AG04449 (cell line): ENCODE results near the gene ZBTB7C.

Experiments
- CTCF ChIA-PET: fragments of 350-600 bp; formaldehyde crosslinking; extraction: SDS; loops from one replicate; lab custom pipeline; 2021; ENCODE audit warnings: antibody characterized with exemption; lab: Yijun Ruan, JAX
- POLR2A ChIA-PET: fragments of 400-600, 350-600 bp; formaldehyde crosslinking; extraction: SDS; loops from one replicate; lab custom pipeline; 2020; ENCODE audit warnings: antibody characterized with exemption, inconsistent platforms; lab: Yijun Ruan, JAX
- DNase-seq: peaks from one replicate; pipeline ENCODE4 v3.0.0-alpha.2; 2010; ENCODE audit warnings: low read depth, low spot score
- H3K4me3 ChIP-seq: 2 replicates; pipeline ENCODE4 v1.5.1; 2011; ENCODE audit warnings: low read depth, mild to moderate bottlenecking, control low read depth, low read length
- TF ChIP-seq, protein P1 (sequence below): IDR thresholded peaks from one replicate; pipeline ENCODE4 v1.5.1; 2011; ENCODE audit warnings: mild to moderate bottlenecking, moderate library complexity, low read length, control low read depth, inconsistent platforms; ENCODE audit not compliant: insufficient read depth; ENCODE audit errors: missing control alignments

The ZBTB7C gene

DNA sequence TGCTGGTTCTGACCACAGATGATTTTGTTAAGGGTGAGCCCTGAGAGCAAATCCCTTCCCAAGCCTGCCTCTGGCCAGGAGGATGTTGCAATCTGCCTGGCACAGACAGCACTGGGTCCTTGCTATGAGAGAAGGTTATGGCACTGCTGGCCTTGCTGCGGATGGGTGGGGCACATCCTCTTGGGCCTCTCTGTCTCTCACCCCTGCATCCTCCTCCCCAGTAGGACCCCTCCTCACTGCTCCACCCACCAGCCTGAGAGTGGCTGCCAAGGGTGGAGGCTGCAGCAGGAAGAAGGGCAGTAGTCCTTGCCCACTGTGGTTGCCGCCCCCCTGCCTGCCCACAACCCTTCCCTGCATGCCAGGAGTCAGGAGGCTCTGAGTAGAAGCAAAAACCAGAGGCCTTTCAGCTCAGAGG, 180.9 kb downstream of the ZBTB7C start:
- CTCF ChIA-PET = interaction anchor here (1.1 to 4.3 kb wide), 2 partner anchors 208 to 218 kb away, joined by 3 to 78 read pairs; no protein-coding TSS in a partner anchor
- no peak for DNase-seq
- POLR2A ChIA-PET = no interaction called here
- TF ChIP-seq, protein P1, sequence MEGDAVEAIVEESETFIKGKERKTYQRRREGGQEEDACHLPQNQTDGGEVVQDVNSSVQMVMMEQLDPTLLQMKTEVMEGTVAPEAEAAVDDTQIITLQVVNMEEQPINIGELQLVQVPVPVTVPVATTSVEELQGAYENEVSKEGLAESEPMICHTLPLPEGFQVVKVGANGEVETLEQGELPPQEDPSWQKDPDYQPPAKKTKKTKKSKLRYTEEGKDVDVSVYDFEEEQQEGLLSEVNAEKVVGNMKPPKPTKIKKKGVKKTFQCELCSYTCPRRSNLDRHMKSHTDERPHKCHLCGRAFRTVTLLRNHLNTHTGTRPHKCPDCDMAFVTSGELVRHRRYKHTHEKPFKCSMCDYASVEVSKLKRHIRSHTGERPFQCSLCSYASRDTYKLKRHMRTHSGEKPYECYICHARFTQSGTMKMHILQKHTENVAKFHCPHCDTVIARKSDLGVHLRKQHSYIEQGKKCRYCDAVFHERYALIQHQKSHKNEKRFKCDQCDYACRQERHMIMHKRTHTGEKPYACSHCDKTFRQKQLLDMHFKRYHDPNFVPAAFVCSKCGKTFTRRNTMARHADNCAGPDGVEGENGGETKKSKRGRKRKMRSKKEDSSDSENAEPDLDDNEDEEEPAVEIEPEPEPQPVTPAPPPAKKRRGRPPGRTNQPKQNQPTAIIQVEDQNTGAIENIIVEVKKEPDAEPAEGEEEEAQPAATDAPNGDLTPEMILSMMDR = no peak
- no peak overlapping the region for H3K4me3 ChIP-seq

GRCh38 chr18:48227206-48227605, 182.0 kb downstream of the ZBTB7C start:
- DNase-seq = no peak

GRCh38 chr18:48226401-48226800, 182.8 kb downstream of the ZBTB7C start:
- POLR2A ChIA-PET = no interaction called here
- CTCF ChIA-PET = interaction anchor here (1.1 kb wide), 1 partner anchor 220 kb away, joined by 4 read pairs; no protein-coding TSS in a partner anchor
- no peak for DNase-seq
- TF ChIP-seq, protein P1 = no peak
- H3K4me3 ChIP-seq = no peak overlapping the region

More at GRCh38 chr18:48227206-48227605, 182.0 kb downstream of the ZBTB7C start:
- ChIA-PET POLR2A (no interaction called here), CTCF (interaction anchor here (1.1 kb wide), 1 partner anchor 219 kb away, joined by 4 read pairs; no protein-coding TSS in a partner anchor)
- TF ChIP-seq, protein P1 = no peak
- no peak overlapping the region for H3K4me3 ChIP-seq

- TF ChIP-seq, protein P1 = no peak
- ChIA-PET CTCF (interaction anchor here (2.2 kb wide), 1 partner anchor 223 kb away, joined by 7 read pairs; no protein-coding TSS in a partner anchor), POLR2A (no interaction called here)
- no peak overlapping the region for H3K4me3 ChIP-seq
- DNase-seq = no peak
Measured at GRCh38 chr18:48222118-48222517, 187.1 kb downstream of the ZBTB7C start.

- no peak for DNase-seq
- POLR2A ChIA-PET = no interaction called here
- CTCF ChIA-PET = no interaction called here
Measured at GRCh38 chr18:48219810-48220499, 189.2 kb downstream of the ZBTB7C start.

More at GRCh38 chr18:48219810-48220499, 189.2 kb downstream of the ZBTB7C start:
- H3K4me3 ChIP-seq = no peak overlapping the region
- TF ChIP-seq, protein P1 = no peak
